ENCODE data around the gene KYNU. TPM values are rescaled to one million over a fixed set of nuclear protein-coding genes. Genes with fewer than 3 reads are reported as not detected.

The KYNU gene
- total RNA-seq, 5 donors from 2014 or later (not counting 1 experiment from before 2014, with no cell fraction given), result 0.30 to 1.8 (median 0.77) TPM; not detected in 1

DNA sequence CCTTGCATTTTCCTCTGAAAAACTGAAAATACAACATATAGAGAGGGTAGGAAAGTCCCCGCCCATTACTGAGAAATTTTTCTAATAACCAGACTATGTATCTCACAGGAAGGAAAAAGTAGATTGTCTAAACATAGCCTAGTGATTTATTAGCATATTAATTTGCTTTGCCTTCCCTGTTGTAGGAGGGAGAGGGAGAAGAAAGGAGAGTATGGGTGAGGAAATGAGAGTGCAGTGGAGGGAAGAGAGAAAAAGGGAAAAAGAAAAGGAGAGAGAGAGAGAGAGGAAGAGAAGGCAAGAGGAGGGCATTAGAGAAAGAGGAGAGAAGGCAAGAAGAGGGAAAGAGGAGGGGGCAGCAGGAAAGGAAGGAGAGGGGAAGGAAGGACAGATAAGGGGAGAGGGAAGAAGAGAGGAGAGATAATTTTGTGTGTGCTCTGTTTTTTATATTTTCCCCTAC lies 3.6 kb upstream of the KYNU start:
- no CpG with 5 or more reads among the region's 1 CpG for WGBS (ENCODE audit: insufficient coverage)
- ATAC-seq (replicated peaks in 1 of 4) (no peak), DNase-seq (no peak)
- Mint-ChIP-seq H3K27me3 (peaks cover 0 to 6% of the 10 kb centered on the region in 2 donors), H3K27ac (no peak overlapping the region), H3K4me1 (no peaks in the 10 kb centered on the region), H3K9me3 (no peaks in the 10 kb centered on the region), H3K36me3 (no peaks in the 10 kb centered on the region), H3K4me3 (no peak overlapping the region)
- H3K9me3 ChIP-seq, result no peaks in the 10 kb centered on the region
- no peaks in the 10 kb centered on the region for H3K36me3 ChIP-seq (ENCODE audit: control insufficient read depth in 2 of 2, extremely low read depth in 1 of 2, insufficient read depth in 1 of 2, low read length in 1 of 2)
- no peak overlapping the region for H3K4me3 ChIP-seq (ENCODE audit: control insufficient read depth in 1 of 2, extremely low read depth in 1 of 2, low read length in 1 of 2)
- no peaks in the 10 kb centered on the region for H3K27me3 ChIP-seq (replicated peaks in 1 of 2; ENCODE audit: control insufficient read depth in 2 of 2, extremely low read depth in 1 of 2, insufficient read depth in 2 of 2, low read length in 1 of 2)
- ChIA-PET CTCF (no interaction called here), POLR2A (interaction anchor here in 1 of 2 donors (0.5 kb wide), 1 partner anchor 8 kb away, joined by 3 read pairs; no protein-coding TSS in a partner anchor)
- H3K27ac ChIP-seq (ENCODE audit: low read length), result no peak overlapping the region
- no peaks in the 10 kb centered on the region for H3K4me1 ChIP-seq (ENCODE audit: control insufficient read depth in 1 of 2, extremely low read depth in 1 of 2, insufficient read depth in 2 of 2, low read length in 2 of 2)

DNA sequence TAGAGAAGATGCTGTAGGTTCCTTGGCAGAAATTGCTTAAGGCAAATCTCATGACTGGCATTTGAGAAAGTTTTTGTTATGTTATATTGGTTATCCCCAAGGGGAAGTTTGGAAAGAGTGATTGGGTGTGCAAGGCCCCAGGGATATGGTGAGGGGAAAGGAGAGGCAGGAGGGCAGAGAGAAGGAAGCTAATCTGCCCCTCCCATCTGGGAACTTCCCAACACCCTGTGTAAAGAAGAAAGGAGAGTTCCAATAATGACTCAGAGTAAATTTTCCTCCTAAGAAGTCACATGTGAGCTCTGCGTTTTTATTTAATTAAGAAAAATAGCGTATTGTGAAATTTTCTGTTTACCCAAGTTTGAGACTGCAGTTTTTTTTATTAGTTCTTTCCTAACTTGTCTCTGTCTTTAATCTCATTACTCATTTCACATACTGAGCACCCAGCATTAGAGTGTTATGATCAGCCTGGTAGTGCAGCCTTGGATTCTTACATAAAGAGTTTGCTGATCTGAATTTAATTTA lies 3.1 kb upstream of the KYNU start:
- no peak overlapping the region for H3K27ac Mint-ChIP-seq

DNA sequence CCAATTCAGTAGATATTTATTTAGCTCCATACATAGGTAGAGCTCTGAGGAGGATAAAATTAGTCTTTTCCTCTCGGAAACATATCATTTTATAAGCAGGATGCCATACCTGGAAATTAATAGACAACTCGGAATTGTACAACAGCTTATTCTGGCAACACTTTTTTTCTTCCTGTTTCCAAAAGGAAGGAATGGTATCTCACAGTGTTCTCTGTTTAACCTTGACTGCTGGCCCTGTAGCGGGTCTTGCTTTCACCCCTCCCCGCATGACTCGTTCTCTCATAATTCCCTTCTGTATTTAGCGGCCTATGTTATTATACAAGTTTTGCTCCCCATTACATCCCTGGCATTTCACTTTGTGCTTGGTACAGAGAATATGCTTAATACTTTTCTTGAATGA lies 2.5 kb upstream of the KYNU start:
- Histone ChIP-seq H3K27me3 (replicated peaks in 1 of 2; ENCODE audit: control insufficient read depth in 2 of 2, extremely low read depth in 1 of 2, insufficient read depth in 2 of 2, low read length in 1 of 2) (no peaks in the 10 kb centered on the region), H3K36me3 (ENCODE audit: control insufficient read depth in 2 of 2, extremely low read depth in 1 of 2, insufficient read depth in 1 of 2, low read length in 1 of 2) (no peaks in the 10 kb centered on the region), H3K9me3 (no peaks in the 10 kb centered on the region), H3K4me3 (ENCODE audit: control insufficient read depth in 1 of 2, extremely low read depth in 1 of 2, low read length in 1 of 2) (no peak overlapping the region), H3K27ac (ENCODE audit: low read length) (no peak overlapping the region), H3K4me1 (ENCODE audit: control insufficient read depth in 1 of 2, extremely low read depth in 1 of 2, insufficient read depth in 2 of 2, low read length in 2 of 2) (no peaks in the 10 kb centered on the region)
- no peak for DNase-seq
- ChIA-PET POLR2A (no interaction called here), CTCF (interaction anchor here in 1 of 2 donors (0.5 kb wide), 1 partner anchor 340 kb away, joined by 3 read pairs; no protein-coding TSS in a partner anchor)
- no peak overlapping the region for H3K4me3 Mint-ChIP-seq
- H3K27ac Mint-ChIP-seq, result no peak overlapping the region
- H3K4me1 Mint-ChIP-seq, result no peaks in the 10 kb centered on the region
- no peaks in the 10 kb centered on the region for H3K9me3 Mint-ChIP-seq
- no peak for ATAC-seq (replicated peaks in 1 of 4)
- WGBS (ENCODE audit: insufficient coverage), result 61% methylated on average over 2 of the region's 6 CpGs
- H3K36me3 Mint-ChIP-seq, result no peaks in the 10 kb centered on the region
- peaks cover 0 to 6% of the 10 kb centered on the region in 2 donors for H3K27me3 Mint-ChIP-seq

More for the DNA sequence above, 3.1 kb upstream of the KYNU start:
- Histone ChIP-seq H3K27ac (ENCODE audit: low read length) (no peak overlapping the region), H3K27me3 (replicated peaks in 1 of 2; ENCODE audit: control insufficient read depth in 2 of 2, extremely low read depth in 1 of 2, insufficient read depth in 2 of 2, low read length in 1 of 2) (no peaks in the 10 kb centered on the region), H3K4me1 (ENCODE audit: control insufficient read depth in 1 of 2, extremely low read depth in 1 of 2, insufficient read depth in 2 of 2, low read length in 2 of 2) (no peaks in the 10 kb centered on the region), H3K36me3 (ENCODE audit: control insufficient read depth in 2 of 2, extremely low read depth in 1 of 2, insufficient read depth in 1 of 2, low read length in 1 of 2) (no peaks in the 10 kb centered on the region), H3K9me3 (no peaks in the 10 kb centered on the region), H3K4me3 (ENCODE audit: control insufficient read depth in 1 of 2, extremely low read depth in 1 of 2, low read length in 1 of 2) (no peak overlapping the region)
- Mint-ChIP-seq H3K4me3 (no peak overlapping the region), H3K9me3 (no peaks in the 10 kb centered on the region), H3K27me3 (peaks cover 0 to 6% of the 10 kb centered on the region in 2 donors), H3K4me1 (no peaks in the 10 kb centered on the region), H3K36me3 (no peaks in the 10 kb centered on the region)
- ATAC-seq (replicated peaks in 1 of 4), result no peak
- ChIA-PET POLR2A (interaction anchor here in 1 of 2 donors (0.5 kb wide), 1 partner anchor 8 kb away, joined by 3 read pairs; no protein-coding TSS in a partner anchor), CTCF (interaction anchor here in 1 of 2 donors (0.5 to 0.7 kb wide), 2 partner anchors 8 to 339 kb away, joined by 3 to 4 read pairs; no protein-coding TSS in a partner anchor)
- WGBS (ENCODE audit: insufficient coverage), result no CpG with 5 or more reads among the region's 2 CpGs
- peak in 1 of 35 experiments; percentile 17 for DNase-seq

DNA sequence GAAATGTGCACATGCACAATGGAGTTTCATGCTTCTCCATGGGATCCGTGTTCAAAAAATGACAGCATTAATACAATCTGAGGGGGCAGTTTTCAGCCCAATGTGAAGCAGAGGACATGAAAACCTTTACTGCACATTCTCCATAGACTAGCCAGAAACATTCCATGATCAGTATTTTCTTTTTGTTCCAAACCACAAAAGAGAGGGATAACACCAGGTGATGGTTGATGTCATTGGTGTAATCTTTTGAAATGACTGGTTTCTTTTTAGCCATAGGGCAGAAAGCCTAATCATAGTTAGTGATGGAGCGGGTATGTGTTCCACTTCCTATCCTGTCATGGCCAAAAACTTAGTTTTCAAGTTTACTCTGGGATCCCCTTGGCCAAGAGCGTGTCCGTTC lies 1.8 kb upstream of the KYNU start:
- CTCF ChIA-PET, result no interaction called here
- Mint-ChIP-seq H3K4me3 (no peak overlapping the region), H3K27me3 (peaks cover 0 to 6% of the 10 kb centered on the region in 2 donors), H3K27ac (no peak overlapping the region), H3K36me3 (no peaks in the 10 kb centered on the region), H3K9me3 (no peaks in the 10 kb centered on the region), H3K4me1 (no peaks in the 10 kb centered on the region)
- DNase-seq (no peak), ATAC-seq (replicated peaks in 1 of 4) (no peak)
- no CpG with 5 or more reads among the region's 4 CpGs for WGBS (ENCODE audit: insufficient coverage)
- Histone ChIP-seq H3K27ac (ENCODE audit: low read length) (no peak overlapping the region), H3K36me3 (ENCODE audit: control insufficient read depth in 2 of 2, extremely low read depth in 1 of 2, insufficient read depth in 1 of 2, low read length in 1 of 2) (no peaks in the 10 kb centered on the region), H3K4me1 (ENCODE audit: control insufficient read depth in 1 of 2, extremely low read depth in 1 of 2, insufficient read depth in 2 of 2, low read length in 2 of 2) (no peaks in the 10 kb centered on the region), H3K27me3 (replicated peaks in 1 of 2; ENCODE audit: control insufficient read depth in 2 of 2, extremely low read depth in 1 of 2, insufficient read depth in 2 of 2, low read length in 1 of 2) (no peaks in the 10 kb centered on the region), H3K4me3 (ENCODE audit: control insufficient read depth in 1 of 2, extremely low read depth in 1 of 2, low read length in 1 of 2) (no peak overlapping the region), H3K9me3 (no peaks in the 10 kb centered on the region)
- POLR2A ChIA-PET, result no interaction called here

DNA sequence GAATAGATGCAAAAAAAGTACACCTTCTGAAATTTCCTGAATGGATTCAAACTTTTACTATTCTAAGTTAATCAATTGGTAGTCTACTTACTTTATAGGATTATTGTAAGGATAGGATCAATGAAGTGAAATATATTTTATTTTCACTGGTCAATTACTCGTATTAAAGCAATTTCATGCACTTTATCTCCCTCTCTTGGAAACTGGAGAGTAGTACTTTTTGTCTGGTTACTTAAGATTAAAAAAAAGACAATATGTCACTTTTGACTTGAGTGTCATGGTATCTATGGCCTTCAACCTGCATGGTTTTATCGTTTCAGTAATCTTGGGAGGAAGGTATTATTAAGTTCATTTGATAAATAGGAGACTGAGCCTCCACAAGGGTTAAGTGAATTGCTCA lies 1.0 kb upstream of the KYNU start:
- Mint-ChIP-seq H3K27me3 (peaks cover 0 to 6% of the 10 kb centered on the region in 2 donors), H3K27ac (no peak overlapping the region), H3K36me3 (no peaks in the 10 kb centered on the region), H3K4me1 (no peaks in the 10 kb centered on the region), H3K9me3 (no peaks in the 10 kb centered on the region), H3K4me3 (no peak overlapping the region)
- no peaks in the 10 kb centered on the region for H3K4me1 ChIP-seq (ENCODE audit: control insufficient read depth in 1 of 2, extremely low read depth in 1 of 2, insufficient read depth in 2 of 2, low read length in 2 of 2)
- no peak for ATAC-seq (replicated peaks in 1 of 4)
- H3K27ac ChIP-seq (ENCODE audit: low read length), result no peak overlapping the region
- H3K9me3 ChIP-seq, result no peaks in the 10 kb centered on the region
- H3K36me3 ChIP-seq (ENCODE audit: control insufficient read depth in 2 of 2, extremely low read depth in 1 of 2, insufficient read depth in 1 of 2, low read length in 1 of 2), result no peaks in the 10 kb centered on the region
- no peaks in the 10 kb centered on the region for H3K27me3 ChIP-seq (replicated peaks in 1 of 2; ENCODE audit: control insufficient read depth in 2 of 2, extremely low read depth in 1 of 2, insufficient read depth in 2 of 2, low read length in 1 of 2)
- no peak overlapping the region for H3K4me3 ChIP-seq (ENCODE audit: control insufficient read depth in 1 of 2, extremely low read depth in 1 of 2, low read length in 1 of 2)
- no CpG with 5 or more reads among the region's 2 CpGs for WGBS (ENCODE audit: insufficient coverage)
- no peak for DNase-seq
- ChIA-PET CTCF (no interaction called here), POLR2A (no interaction called here)

DNA sequence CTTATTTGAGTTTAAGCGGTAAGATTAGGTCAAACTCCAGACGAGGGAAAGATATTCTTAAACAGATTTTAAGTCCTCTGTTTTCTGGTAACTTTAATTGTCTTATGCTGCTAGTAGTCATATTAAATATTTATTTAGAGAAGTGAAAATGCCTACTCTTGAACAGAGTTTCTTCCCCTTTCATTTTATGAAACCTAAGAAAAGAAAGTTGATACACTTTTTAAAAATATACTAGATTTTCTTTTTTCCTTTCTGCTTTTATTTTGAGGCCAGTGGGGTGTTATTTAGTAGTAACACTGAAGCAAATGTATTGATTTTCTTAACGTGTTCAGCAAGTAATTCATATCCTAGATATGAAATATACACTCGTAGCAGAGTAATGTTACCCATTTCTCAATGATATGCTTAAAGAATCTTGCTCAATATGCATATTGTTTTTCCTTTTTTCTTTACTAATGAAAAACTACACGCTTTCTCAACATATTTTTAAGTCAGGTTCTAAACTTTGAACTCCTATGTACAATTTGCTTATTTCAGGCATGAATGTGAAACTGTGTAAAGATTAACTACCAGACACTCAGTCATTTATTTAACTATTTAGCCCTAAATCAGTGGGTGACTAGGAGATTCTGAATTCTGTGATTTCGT lies 691 bp downstream of the KYNU start:
- POLR2A ChIA-PET, result no interaction called here
- Mint-ChIP-seq H3K4me3 (no peak overlapping the region), H3K4me1 (no peaks in the 10 kb centered on the region), H3K9me3 (peaks cover 0 to 5% (median 0%) of the 10 kb centered on the region in 3 donors), H3K36me3 (no peaks in the 10 kb centered on the region), H3K27ac (no peak overlapping the region), H3K27me3 (peaks cover 0 to 4% of the 10 kb centered on the region in 2 donors)
- no peak for ATAC-seq (replicated peaks in 1 of 4)
- CTCF ChIA-PET, result interaction anchor here in 1 of 2 donors (0.9 kb wide), 1 partner anchor 25 kb away, joined by 3 read pairs; no protein-coding TSS in a partner anchor
- H3K27ac ChIP-seq (ENCODE audit: low read length), result no peak overlapping the region
- H3K27me3 ChIP-seq (replicated peaks in 1 of 2; ENCODE audit: control insufficient read depth in 2 of 2, extremely low read depth in 1 of 2, insufficient read depth in 2 of 2, low read length in 1 of 2), result no peaks in the 10 kb centered on the region
- H3K4me1 ChIP-seq (ENCODE audit: control insufficient read depth in 1 of 2, extremely low read depth in 1 of 2, insufficient read depth in 2 of 2, low read length in 2 of 2), result no peaks in the 10 kb centered on the region
- no peak overlapping the region for H3K4me3 ChIP-seq (ENCODE audit: control insufficient read depth in 1 of 2, extremely low read depth in 1 of 2, low read length in 1 of 2)
- H3K9me3 ChIP-seq, result no peaks in the 10 kb centered on the region
- WGBS (ENCODE audit: insufficient coverage), result no CpG with 5 or more reads among the region's 6 CpGs
- no peaks in the 10 kb centered on the region for H3K36me3 ChIP-seq (ENCODE audit: control insufficient read depth in 2 of 2, extremely low read depth in 1 of 2, insufficient read depth in 1 of 2, low read length in 1 of 2)
- no peak for DNase-seq

All from T-cell (primary cell).